Stimulated activated naive CD4-positive, alpha-beta T cell (primary cell): ENCODE measurements around the gene BCR.

Experiments
- DNase-seq, 6 experiments: peaks; one replicate each; lab custom pipeline; 2025; lab: John Stamatoyannopoulos, UW

The BCR gene

GRCh38 chr22:23231471-23232093 is 51.3 kb downstream of the BCR start:
- no peak for DNase-seq

- DNase-seq, result no peak
Measured at GRCh38 chr22:23232094-23232905, 52.0 kb downstream of the BCR start.

GRCh38 chr22:23233084-23233531 is 52.8 kb downstream of the BCR start:
- DNase-seq, result no peak

DNA sequence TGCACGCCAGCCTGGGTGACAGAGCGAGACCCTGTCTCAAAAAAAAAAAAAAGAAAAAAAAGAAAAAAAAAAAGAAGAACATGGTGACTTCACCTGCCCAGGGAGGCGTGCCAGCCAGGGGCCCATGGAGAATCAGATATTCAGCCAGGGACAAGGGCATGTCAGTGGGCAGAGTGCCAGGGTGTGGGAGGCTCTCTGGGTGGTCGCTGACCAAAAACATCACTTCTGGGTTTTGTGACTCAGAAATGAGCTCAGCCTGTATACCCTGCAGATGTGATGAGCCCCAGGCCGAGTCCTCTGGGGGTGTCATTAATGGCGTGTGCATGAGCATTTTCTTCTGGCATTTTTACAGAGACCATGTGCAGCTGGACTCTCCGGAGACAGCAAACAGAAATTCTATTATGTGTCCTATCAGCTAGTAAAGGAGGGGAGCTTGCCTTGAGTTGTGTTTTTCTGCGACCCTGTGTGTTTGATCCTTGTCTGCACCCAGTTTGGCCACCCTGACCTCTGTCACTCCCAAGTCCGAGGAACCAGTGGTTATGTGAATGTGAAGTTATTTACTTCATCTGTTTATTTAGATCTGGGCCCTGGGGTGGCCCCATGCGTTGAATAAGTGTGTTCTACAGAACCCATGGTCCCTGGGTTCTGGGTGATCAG is 53.6 kb downstream of the BCR start:
- no peak for DNase-seq

DNA sequence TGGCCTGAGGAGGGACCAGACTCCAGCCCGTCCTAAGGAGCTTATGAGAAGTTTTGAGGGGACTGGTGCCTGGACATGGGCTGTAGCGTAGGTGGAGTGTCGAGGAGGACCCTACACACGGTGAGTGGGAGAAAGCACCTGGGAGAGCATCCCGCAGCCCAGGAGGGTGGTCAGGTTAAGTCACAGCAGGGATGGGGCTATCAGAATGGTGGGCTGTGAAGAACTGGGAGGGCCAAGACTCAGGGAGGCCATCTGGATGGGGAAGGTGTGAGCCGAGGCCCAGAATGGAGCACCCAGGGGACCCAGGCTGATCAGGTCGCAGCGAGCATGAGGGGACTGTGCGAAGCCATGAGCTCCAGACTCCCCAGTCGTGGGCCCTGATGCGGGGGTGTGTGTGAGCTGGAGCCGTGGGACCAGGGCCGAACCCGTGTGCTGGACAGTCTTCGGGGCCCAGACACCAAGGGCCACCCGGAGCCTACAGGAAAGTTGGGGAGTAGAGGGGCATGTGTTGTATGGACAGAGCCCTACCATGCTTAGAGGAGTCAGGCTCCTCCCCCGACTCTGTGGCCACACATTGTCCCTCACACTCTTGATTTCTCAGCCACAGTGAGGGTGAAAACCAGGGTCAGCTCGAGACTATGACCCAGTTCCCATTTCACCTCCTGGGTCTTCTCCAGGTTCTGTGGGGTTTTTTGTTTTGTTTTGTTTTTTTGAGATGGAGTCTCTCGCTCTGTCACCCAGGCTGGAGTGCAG is 54.3 kb downstream of the BCR start:
- DNase-seq, result no peak

- DNase-seq, result no peak
Measured at GRCh38 chr22:23235425-23235824, 55.1 kb downstream of the BCR start.

DNA sequence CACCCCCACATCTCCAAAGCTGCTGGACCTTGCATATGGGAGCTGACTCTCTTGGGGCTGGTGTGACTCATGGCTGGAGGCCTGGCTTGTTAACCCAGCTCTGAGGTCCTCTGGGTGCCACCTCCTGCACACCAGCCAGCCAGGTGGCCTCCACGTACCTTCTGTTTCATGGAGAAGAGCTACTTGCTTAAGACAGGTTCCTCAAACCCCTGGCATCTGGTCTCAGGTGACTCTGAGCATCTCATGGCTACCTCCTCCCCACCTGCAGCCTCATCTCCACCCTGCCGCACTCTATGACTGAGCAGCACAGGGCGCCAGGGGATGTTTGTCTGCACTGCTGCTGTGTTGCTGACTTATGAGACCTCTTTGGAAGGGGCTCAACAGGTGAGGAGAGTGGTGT is 55.7 kb downstream of the BCR start:
- no peak for DNase-seq

DNA sequence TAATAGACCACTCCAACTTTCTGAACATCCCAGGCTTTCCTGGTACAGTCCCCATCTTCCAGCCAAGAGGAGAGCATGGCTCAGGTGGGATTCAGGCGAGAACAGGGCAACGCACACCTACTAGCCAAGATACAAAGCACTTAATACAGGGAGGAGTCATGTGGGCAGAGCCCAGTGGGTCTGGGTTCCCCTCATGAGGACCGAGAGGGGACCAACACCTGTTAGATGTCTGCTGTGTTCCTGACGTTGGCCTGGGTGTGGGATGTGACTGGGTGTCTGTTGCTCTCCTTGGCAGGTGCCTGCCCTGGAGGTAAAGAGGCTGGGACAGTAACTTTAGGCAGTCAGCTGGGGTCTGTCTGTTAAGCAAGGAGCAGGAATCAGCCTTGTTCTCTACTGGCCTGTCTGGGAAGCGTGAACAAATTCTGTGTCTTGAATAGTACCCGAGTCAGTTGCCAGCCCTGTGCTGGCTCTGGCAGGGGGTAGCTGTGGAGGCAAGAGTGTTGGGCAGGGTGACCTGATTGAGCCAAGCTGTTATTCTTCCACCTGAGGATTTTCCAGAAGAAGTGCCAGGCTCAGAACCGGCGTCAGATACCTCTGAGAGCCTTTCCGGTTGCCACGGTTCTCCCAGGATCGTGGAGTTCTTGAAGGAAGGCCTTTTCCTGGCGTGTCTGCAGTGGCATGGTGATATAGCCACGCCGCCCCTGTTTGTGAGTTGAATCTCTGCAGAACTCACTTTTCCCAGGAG is 56.3 kb downstream of the BCR start:
- DNase-seq, result no peak

- DNase-seq, result no peak
Measured at GRCh38 chr22:23237201-23237798, 57.0 kb downstream of the BCR start.

DNA sequence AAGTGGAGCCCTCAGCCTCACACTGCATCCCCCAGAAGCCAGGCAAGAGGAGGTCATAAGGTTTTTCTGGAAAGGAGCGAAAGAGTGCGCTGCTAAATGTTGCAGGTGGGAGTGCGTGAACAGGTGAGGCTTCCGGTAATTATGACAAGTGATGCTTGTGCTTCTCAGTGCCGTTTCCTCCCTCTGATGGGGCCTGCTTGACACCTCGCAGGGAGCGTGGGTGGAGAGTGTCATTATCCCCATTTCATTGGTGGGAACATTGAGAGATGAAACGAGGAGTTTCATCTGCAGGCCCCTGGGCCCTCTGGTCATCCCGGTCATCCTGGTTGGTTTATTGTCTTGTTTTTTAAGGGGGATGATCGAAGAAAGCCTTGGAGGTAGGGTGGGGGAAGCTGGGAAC is 57.5 kb downstream of the BCR start:
- peak in 1 of 6 experiments; percentile 8 for DNase-seq

DNA sequence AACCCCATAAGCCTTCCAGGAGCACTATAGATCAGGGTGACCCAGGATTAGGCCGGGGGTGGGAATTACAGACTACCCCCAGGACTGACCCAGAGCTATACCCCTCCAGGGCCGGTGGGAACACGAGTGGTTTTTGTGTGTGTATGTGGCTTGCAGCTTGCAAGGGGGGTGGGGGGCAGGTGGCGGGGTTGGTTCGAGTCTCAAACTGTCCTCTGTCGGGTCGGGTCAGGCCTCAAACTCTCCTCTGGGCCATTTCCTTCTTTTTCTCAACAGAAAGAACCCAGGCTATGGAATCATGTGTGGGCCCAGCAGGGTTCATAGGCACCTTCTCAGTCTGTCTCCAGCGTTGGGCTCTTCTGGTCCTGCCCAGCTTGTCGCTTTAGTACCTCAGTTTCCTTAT is 58.4 kb downstream of the BCR start:
- DNase-seq, result no peak

- DNase-seq, result no peak
Measured at GRCh38 chr22:23239429-23239828, 59.1 kb downstream of the BCR start.

- peak in 2 of 6 experiments; percentile 6 to 19 for DNase-seq
Measured at GRCh38 chr22:23240639-23241389, 60.5 kb downstream of the BCR start.

DNA sequence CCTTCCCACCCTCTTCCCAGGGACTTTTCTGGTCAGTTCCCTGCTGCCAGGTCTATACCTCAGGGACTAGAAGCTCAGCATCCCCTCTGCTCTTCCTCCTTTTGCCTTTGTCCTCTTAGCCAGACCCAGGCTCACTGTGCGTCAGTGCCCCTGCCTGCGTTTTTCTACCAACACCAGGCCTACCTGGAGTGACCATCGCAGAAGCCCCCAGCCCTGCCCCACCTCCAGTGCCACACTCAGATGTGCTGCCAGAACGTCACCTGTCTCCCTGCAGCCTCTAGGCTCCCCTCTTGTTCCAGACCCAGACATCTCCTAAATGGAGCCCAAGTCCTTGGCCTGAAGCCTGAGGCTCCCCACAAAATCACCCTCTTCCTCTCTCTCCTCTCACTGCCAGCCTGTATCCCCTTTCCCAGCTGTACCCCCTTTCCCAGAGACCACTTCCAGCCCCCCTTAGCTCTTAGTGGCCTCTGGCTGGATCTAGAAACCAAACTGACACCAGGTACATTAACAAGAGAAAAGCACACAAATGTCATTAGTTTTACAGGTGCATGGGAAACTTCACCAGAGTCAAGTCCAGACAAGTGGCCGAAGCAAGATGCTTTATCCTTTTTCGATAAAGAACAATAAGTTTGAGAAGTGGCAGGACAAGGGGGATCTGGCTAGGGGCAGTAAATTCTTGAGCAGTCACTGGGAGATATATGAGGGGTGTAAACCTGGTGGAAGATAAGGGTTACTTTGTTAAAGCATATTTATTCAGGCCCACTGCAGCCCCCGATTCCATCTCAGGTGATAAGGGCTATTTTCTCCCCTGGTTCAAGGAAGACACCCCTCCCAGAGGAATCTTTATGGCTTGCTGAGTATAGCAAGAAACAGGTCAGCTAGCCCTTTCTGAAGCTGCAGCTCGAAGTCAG is 61.5 kb downstream of the BCR start:
- DNase-seq, result no peak

DNA sequence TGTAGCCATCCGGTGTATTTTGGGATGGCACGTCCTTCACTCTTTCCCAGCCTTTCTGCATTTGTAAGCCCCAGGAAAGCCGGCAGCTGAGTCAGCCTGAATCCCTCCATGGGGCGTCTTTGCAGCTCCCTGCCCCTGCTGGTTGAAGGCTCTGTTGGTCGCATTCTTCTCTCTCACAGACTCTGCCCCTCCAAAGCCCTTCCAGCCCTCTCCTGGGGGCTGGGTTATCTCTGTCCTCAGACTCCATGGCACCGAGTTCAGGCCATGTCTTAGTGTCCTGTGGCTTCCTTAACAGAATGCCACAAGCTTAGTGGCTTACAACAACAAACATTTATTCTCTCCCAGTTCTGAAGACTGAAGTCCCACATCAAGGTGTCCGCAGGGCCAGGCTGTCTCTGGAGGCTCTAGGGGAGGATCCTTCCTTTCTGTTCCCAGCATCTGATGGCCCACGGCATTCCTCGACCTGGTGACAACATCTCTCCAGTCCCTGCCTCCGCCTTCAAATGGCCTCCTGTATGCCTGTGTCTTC is 62.2 kb downstream of the BCR start:
- DNase-seq, result no peak

DNA sequence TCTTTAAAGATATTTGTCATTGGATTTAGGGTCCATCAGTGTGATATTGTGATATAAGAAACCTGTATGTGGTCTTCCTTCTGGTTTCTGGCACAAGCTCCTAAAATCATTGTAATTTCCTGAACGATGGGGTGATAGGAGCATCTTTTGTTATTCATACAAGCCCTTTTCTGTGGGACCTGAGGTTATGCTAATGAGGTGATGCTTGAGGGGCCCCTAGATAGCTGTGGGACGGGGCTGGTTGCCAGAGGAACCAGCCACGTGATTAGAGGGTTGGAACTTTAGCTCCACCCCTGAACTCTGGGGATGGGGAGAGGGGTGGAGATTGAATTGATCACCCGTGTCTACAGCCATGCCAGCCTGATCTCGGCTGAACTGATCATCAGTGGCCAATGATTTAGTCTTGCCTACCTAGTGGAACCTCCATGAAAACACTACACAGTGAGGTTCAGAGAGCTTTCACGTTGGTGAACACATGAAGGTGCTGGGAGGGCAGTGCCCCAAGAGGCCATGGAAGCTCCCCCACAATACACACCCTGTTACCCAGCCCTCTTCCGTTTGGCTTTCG is 62.8 kb downstream of the BCR start:
- DNase-seq, result peak; percentile 46 to 76 (median 60)

DNA sequence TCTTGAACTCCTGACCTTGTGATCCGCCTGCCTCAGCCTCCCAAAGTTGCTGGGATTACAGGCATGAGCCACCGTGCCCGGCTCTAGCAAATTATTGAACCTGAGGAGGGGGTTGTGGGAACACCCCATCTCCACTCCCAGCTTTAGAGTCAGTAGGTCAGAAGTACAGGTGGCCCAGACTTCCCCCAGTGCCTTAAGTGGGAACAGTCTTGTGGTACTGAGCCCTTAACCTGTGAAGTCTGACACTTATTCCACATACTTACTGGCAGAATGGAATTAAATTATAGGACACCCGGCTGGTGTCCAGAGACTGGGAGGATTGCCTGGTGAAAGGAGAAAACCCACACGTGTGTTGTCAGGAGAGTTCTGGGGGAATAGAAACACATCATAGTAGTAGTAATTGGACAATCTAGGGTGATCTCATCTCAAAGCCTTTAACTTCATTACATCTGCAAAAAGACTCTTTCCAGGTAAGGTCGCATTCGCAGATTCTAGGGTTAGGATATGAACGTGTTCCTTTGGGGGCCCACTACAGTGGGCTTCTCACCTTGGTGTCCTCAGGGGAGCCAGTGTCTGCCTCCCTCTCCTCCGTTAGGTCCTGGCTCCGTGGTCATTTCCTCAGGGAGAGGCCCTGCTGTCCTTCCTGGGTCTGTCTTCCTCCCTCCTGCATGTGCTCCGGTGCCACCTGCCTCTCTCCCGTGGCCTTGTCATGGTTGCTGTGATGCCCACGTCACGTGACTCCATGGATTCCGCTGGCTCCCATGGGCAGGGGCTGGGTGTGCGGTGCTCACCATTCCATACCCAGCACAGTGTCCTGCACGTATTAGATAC is 63.8 kb downstream of the BCR start:
- no peak for DNase-seq

- no peak for DNase-seq
Measured at GRCh38 chr22:23244690-23245044, 64.4 kb downstream of the BCR start.
